GM18909 (cell line): Measurements from ENCODE around the gene EPHA8.

ENCODE experiments used
- ATAC-seq: cut with Tn5 transposase; IDR thresholded peaks from one replicate; pipeline ENCODE4 v1.9.1; 2021; ENCODE audit warnings: mild to moderate bottlenecking; ENCODE audit not compliant: unreplicated experiment, poor library complexity

The EPHA8 gene

GRCh38 chr1:22557341-22557950 lies 5.8 kb upstream of the EPHA8 start:
- no peak for ATAC-seq

GRCh38 chr1:22563671-22564602 lies 648 bp downstream of the EPHA8 start:
- ATAC-seq, result no peak

- ATAC-seq, result no peak
Observed at GRCh38 chr1:22566161-22566560, 2.9 kb downstream of the EPHA8 start.

- no peak for ATAC-seq
Observed at GRCh38 chr1:22567197-22567596, 3.9 kb downstream of the EPHA8 start.

GRCh38 chr1:22567994-22568393 lies 4.7 kb downstream of the EPHA8 start:
- ATAC-seq, result no peak

GRCh38 chr1:22569269-22569668 lies 6.0 kb downstream of the EPHA8 start:
- ATAC-seq, result no peak

GRCh38 chr1:22570140-22570909 lies 7.0 kb downstream of the EPHA8 start:
- ATAC-seq, result no peak

GRCh38 chr1:22572818-22573217 lies 9.5 kb downstream of the EPHA8 start:
- no peak for ATAC-seq

GRCh38 chr1:22573237-22573636 lies 9.9 kb downstream of the EPHA8 start:
- ATAC-seq, result no peak

- ATAC-seq, result no peak
Observed at GRCh38 chr1:22575532-22576149, 12.4 kb downstream of the EPHA8 start.

- no peak for ATAC-seq
Observed at GRCh38 chr1:22576150-22576544, 12.9 kb downstream of the EPHA8 start.

- ATAC-seq, result no peak
Observed at GRCh38 chr1:22576617-22577016, 13.3 kb downstream of the EPHA8 start.

GRCh38 chr1:22578732-22579361 lies 15.6 kb downstream of the EPHA8 start:
- ATAC-seq, result no peak

- ATAC-seq, result no peak
Observed at GRCh38 chr1:22579541-22580155, 16.4 kb downstream of the EPHA8 start.

- no peak for ATAC-seq
Observed at GRCh38 chr1:22582661-22583635, 19.7 kb downstream of the EPHA8 start.

- no peak for ATAC-seq
Observed at GRCh38 chr1:22584001-22584562, 20.8 kb downstream of the EPHA8 start.

- ATAC-seq, result no peak
Observed at GRCh38 chr1:22584970-22585369, 21.7 kb downstream of the EPHA8 start.

- ATAC-seq, result no peak
Observed at GRCh38 chr1:22585471-22585870, 22.2 kb downstream of the EPHA8 start.
